ENCODE results near the gene C4orf50. TPM values are rescaled to one million over a fixed set of nuclear protein-coding genes. Genes with fewer than 3 reads are reported as not detected.
"Not testable (repeated sequence)": the region's sequence is repeated elsewhere in the genome, so short reads cannot be mapped to it uniquely, and the experiment has no call there.

C4orf50 gene
- total and polyA plus RNA-seq, 2 experiments from 2014 or later: 0.06 to 0.31 TPM

GRCh38 chr4:5993346-5993745 lies 24.9 kb downstream of the C4orf50 start:
- ATAC-seq; H4K20me1 ChIP-seq (replicated peaks; ENCODE audit: insufficient read depth): not testable (repeated sequence)
- H3K27me3 Mint-ChIP-seq (ENCODE audit: insufficient read depth, low read depth, poor library complexity): peaks cover 15% of the 10 kb centered on the region

DNA sequence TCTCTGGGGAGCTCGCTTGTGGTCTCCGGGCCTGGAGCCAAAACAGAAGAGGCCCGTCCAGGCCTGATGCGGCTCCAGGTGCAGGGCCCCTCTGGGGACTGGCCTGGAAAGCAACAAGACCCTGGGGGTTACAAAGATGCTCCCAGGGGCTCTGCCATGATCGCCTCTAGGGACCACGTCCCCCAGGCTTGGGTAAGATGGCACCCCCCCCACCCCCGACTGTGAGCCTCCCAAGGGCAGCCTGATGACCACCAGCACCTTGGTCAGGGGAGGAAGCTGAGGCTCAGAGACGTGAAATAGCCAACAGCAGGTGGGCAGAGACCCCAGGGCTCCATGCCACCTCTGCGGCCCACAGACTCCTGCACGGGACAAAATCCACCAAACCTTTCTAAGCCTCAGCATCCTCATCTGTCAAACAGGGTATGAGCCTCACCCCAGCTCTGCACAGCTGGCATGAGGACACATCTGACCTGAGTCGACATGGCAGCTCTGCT lies 25.4 kb downstream of the C4orf50 start:
- Histone ChIP-seq H2AFZ (no peak overlapping the region), H3K4me3 (no peak overlapping the region), H3K79me2 (replicated peaks; ENCODE audit: insufficient read depth) (no peaks in the 10 kb centered on the region), H3K36me3 (ENCODE audit: insufficient read depth) (no peaks in the 10 kb centered on the region), H3K4me2 (no peak overlapping the region), H3K4me1 (ENCODE audit: insufficient read depth) (no peaks in the 10 kb centered on the region), H3K9me2 (ENCODE audit: insufficient read depth) (no peaks in the 10 kb centered on the region), H4K20me1 (replicated peaks; ENCODE audit: insufficient read depth) (no peaks in the 10 kb centered on the region), H3F3A (replicated peaks; ENCODE audit: low read depth) (no peaks in the 10 kb centered on the region), H3K27ac (ENCODE audit: low read depth) (no peak overlapping the region), H3K27me3 (ENCODE audit: insufficient read depth) (no peaks in the 10 kb centered on the region)
- no peak for ATAC-seq
- Mint-ChIP-seq H3K27ac (no peak overlapping the region), H3K36me3 (ENCODE audit: low read depth) (no peaks in the 10 kb centered on the region), H3K4me3 (no peak overlapping the region), H3K27me3 (ENCODE audit: insufficient read depth, low read depth, poor library complexity) (peaks cover 15% of the 10 kb centered on the region), H3K9me3 (peaks cover 7% of the 10 kb centered on the region; the same call in 2 of the 3 replicates), H3K4me1 (no peaks in the 10 kb centered on the region; the same call in 2 of the 3 replicates)
- TF ChIP-seq ETS1 (IDR thresholded peaks at IDR 0.05) (no peak), NANOG (IDR thresholded peaks at IDR 0.05; ENCODE audit: borderline replicate concordance) (no peak), EZH2 (IDR thresholded peaks at IDR 0.05; ENCODE audit: low read depth, unreplicated experiment) (no peak), POLR2AphosphoS5 (IDR thresholded peaks at IDR 0.05; ENCODE audit: low read depth) (no peak), ZNF462 (CRISPR knock-in tag; IDR thresholded peaks at IDR 0.05) (no peak), EZH2phosphoT487 (IDR thresholded peaks at IDR 0.05; ENCODE audit: unreplicated experiment) (no peak), STAT1 (IDR thresholded peaks at IDR 0.05; ENCODE audit: unreplicated experiment) (no peak)
- DNase-seq (ENCODE audit: low spot score): no peak

More at GRCh38 chr4:5993346-5993745, 24.9 kb downstream of the C4orf50 start:
- H2AFZ ChIP-seq; H3K9me2 ChIP-seq (ENCODE audit: insufficient read depth); H3K4me2 ChIP-seq; H3K9me3 Mint-ChIP-seq; DNase-seq (ENCODE audit: low spot score); H3K4me3 ChIP-seq; H3K4me3 Mint-ChIP-seq; H3F3A ChIP-seq (replicated peaks; ENCODE audit: low read depth); H3K4me1 Mint-ChIP-seq; H3K27ac ChIP-seq (ENCODE audit: low read depth); H3K36me3 Mint-ChIP-seq (ENCODE audit: low read depth); H3K4me1 ChIP-seq (ENCODE audit: insufficient read depth); H3K36me3 ChIP-seq (ENCODE audit: insufficient read depth); H3K27me3 ChIP-seq (ENCODE audit: insufficient read depth); H3K79me2 ChIP-seq (replicated peaks; ENCODE audit: insufficient read depth); H3K27ac Mint-ChIP-seq: not testable (repeated sequence)

Measured in GM23338 (cell line).